ENCODE data around the gene USP2. TPM values are rescaled to one million over a fixed set of nuclear protein-coding genes. Genes with fewer than 3 reads are reported as not detected.

Gene USP2
- total RNA-seq, 2 donors from 2014 or later, result 2.3 to 10.8 TPM

GRCh38 chr11:119347242-119347641 lies 34.2 kb downstream of the USP2 start:
- TF ChIP-seq POLR2AphosphoS5 (IDR thresholded peaks at IDR 0.05) (no peak), POLR2A (IDR thresholded peaks at IDR 0.05) (no peak), CTCF (IDR thresholded peaks at IDR 0.05) (no peak)
- Histone ChIP-seq H3K36me3 (no peaks in the 10 kb centered on the region), H3K27ac (no peak overlapping the region), H3K9me3 (no peaks in the 10 kb centered on the region), H3K27me3 (replicated peaks; ENCODE audit: insufficient read depth) (no peaks in the 10 kb centered on the region), H3K4me1 (replicated peaks) (no peaks in the 10 kb centered on the region), H3K4me3 (no peak overlapping the region)
- no peak for DNase-seq (ENCODE audit: low spot score)
- intact Hi-C loops (cut with DNase I), result no loop called here
- 87% methylated on average over 2 of the region's 2 CpGs for WGBS

GRCh38 chr11:119346605-119347004 lies 34.9 kb downstream of the USP2 start, which contains the start of gene MFRP:
MFRP (minus strand) TSS chr11:119346705; CDS start chr11:119346513, 192 bp downstream.
- TF ChIP-seq POLR2A (IDR thresholded peaks at IDR 0.05), result no peak
- TF ChIP-seq CTCF (IDR thresholded peaks at IDR 0.05), result no peak
- TF ChIP-seq POLR2AphosphoS5 (IDR thresholded peaks at IDR 0.05), result no peak
- 54% methylated on average over 6 of the region's 6 CpGs for whole genome bisulfite sequencing
- Histone ChIP-seq H3K27ac (no peak within 1 kb of the TSS), H3K9me3 (no peaks in the 10 kb centered on the region), H3K4me1 (replicated peaks) (no peaks in the 10 kb centered on the region), H3K27me3 (replicated peaks; ENCODE audit: insufficient read depth) (no peaks in the 10 kb centered on the region), H3K4me3 (no peak within 1 kb of the TSS), H3K36me3 (no peaks in the 10 kb centered on the region)
- intact Hi-C loops (cut with DNase I), result no loop called here
- DNase-seq (ENCODE audit: low spot score), result no peak

- H3K4me1 ChIP-seq (replicated peaks), result peaks cover 2% of the 10 kb centered on the region
- H3K9me3 ChIP-seq, result no peaks in the 10 kb centered on the region
- 81% methylated on average over 8 of the region's 12 CpGs for WGBS
- H3K4me3 ChIP-seq, result no peak overlapping the region
- no peaks in the 10 kb centered on the region for H3K36me3 ChIP-seq
- H3K27me3 ChIP-seq (replicated peaks; ENCODE audit: insufficient read depth), result no peaks in the 10 kb centered on the region
- no peak for TF ChIP-seq POLR2A (IDR thresholded peaks at IDR 0.05)
- TF ChIP-seq POLR2AphosphoS5 (IDR thresholded peaks at IDR 0.05), result no peak
- no peak for TF ChIP-seq CTCF (IDR thresholded peaks at IDR 0.05)
- DNase-seq (ENCODE audit: low spot score), result no peak
- no peak overlapping the region for H3K27ac ChIP-seq
- intact Hi-C loops (cut with DNase I), result no loop called here
These were observed 35.8 kb downstream of the USP2 start for GRCh38 chr11:119345685-119346084.

- DNase-seq (ENCODE audit: low spot score), result no peak
- intact Hi-C loops (cut with DNase I), result no loop called here
- 88% methylated on average over 14 of the region's 14 CpGs for WGBS
These were observed 37.0 kb downstream of the USP2 start for GRCh38 chr11:119344291-119345010.

More at GRCh38 chr11:119344291-119345010, 37.0 kb downstream of the USP2 start:
- Histone ChIP-seq H3K27me3 (replicated peaks; ENCODE audit: insufficient read depth) (no peaks in the 10 kb centered on the region), H3K27ac (no peak overlapping the region), H3K4me3 (no peak overlapping the region), H3K4me1 (replicated peaks) (peaks cover 9% of the 10 kb centered on the region), H3K36me3 (no peaks in the 10 kb centered on the region), H3K9me3 (no peaks in the 10 kb centered on the region)
- TF ChIP-seq POLR2A (IDR thresholded peaks at IDR 0.05) (no peak), CTCF (IDR thresholded peaks at IDR 0.05) (no peak), POLR2AphosphoS5 (IDR thresholded peaks at IDR 0.05) (no peak)
